ENCODE measurements around the gene MAP3K15. TPM values are rescaled to one million over a fixed set of nuclear protein-coding genes. Genes with fewer than 3 reads are reported as not detected.

Gene MAP3K15
- total RNA-seq, 6 donors from 2014 or later = 0.44 to 5.2 (median 1.4) TPM

DNA sequence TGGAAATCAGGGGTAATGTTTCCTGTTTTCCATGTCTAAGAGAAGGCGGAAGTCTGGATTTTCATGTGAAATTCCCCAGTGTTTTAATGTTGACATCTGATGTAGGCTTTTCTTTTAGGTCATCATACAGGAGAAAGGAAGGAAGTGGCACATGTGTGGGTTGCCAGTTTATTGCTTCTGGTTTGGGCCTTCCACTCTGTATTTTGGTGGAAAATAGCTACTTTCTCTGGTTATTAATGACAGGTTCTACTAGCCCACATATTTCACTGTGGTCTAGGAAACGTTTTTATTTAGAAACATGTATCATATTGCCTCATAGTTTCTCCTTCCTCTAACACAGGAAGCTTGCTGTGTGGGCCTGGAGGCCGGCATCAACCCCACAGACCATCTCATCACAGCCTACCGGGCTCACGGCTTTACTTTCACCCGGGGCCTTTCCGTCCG lies 164.3 kb downstream of the MAP3K15 start:
- no peak overlapping the region for H3K4me3 ChIP-seq
- H3K9me3 ChIP-seq = no peaks in the 10 kb centered on the region
- H3K27ac ChIP-seq = no peak overlapping the region
- no peak for ATAC-seq (ENCODE audit: low FRiP score in 2 of 2)
- no peak for DNase-seq
- 53 to 74% methylated on average over 7 to 8 of the region's 8 CpGs for WGBS, 2 donors
- no peaks in the 10 kb centered on the region for H3K4me1 ChIP-seq
- H3K36me3 ChIP-seq = peaks cover 0 to 57% (median 25%) of the 10 kb centered on the region in 4 donors
- H3K27me3 ChIP-seq = no peaks in the 10 kb centered on the region
- no peak for TF ChIP-seq POLR2AphosphoS5 (IDR thresholded peaks at IDR 0.05)
- no peak for TF ChIP-seq EP300 (IDR thresholded peaks at IDR 0.05)
- TF ChIP-seq CTCF (IDR thresholded peaks at IDR 0.05) = no peak
- TF ChIP-seq POLR2A (IDR thresholded peaks at IDR 0.05) = no peak

- WGBS, 2 donors = 77 to 80% methylated on average over 2 of the region's 2 CpGs
- no peak for TF ChIP-seq CTCF (IDR thresholded peaks at IDR 0.05)
- no peak for TF ChIP-seq POLR2AphosphoS5 (IDR thresholded peaks at IDR 0.05)
- TF ChIP-seq EP300 (IDR thresholded peaks at IDR 0.05) = no peak
- no peak for TF ChIP-seq POLR2A (IDR thresholded peaks at IDR 0.05)
These were observed 166.0 kb downstream of the MAP3K15 start for GRCh38 chrX:19349264-19349663.

DNA sequence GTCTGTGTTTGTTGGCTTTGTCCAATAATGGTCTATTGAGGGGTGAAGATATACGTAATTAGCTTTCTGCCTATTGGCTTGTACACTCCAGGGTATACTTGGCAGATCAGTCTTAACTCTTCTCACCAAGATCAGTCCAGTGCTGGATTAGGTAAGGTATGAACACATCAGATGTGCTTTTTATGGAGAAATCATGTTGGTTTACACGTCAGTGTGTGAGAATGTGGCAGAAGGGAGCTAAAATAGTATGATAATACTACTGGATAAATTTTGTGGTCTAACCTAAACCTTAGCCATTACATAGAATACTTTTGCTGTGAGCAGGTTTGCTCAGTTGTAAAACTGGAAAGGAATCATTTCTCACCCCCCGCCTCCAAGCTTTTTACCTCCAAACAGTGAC lies 167.4 kb downstream of the MAP3K15 start:
- TF ChIP-seq EP300 (IDR thresholded peaks at IDR 0.05) (no peak), POLR2A (IDR thresholded peaks at IDR 0.05) (no peak), POLR2AphosphoS5 (IDR thresholded peaks at IDR 0.05) (no peak), CTCF (IDR thresholded peaks at IDR 0.05) (no peak)
- H3K9me3 ChIP-seq = no peaks in the 10 kb centered on the region

More at GRCh38 chrX:19349264-19349663, 166.0 kb downstream of the MAP3K15 start:
- H3K9me3 ChIP-seq = no peaks in the 10 kb centered on the region
- peaks cover 0 to 40% (median 15%) of the 10 kb centered on the region in 4 donors for H3K36me3 ChIP-seq
- no peak for DNase-seq
- no peak overlapping the region for H3K27ac ChIP-seq
- no peak for ATAC-seq (ENCODE audit: low FRiP score in 2 of 2)
- H3K27me3 ChIP-seq = no peaks in the 10 kb centered on the region
- peaks cover 0 to 7% (median 6%) of the 10 kb centered on the region in 4 donors for H3K4me1 ChIP-seq
- H3K4me3 ChIP-seq = no peak overlapping the region

GRCh38 chrX:19344661-19345060 lies 170.6 kb downstream of the MAP3K15 start:
- no peaks in the 10 kb centered on the region for H3K27me3 ChIP-seq
- H3K36me3 ChIP-seq = no peaks in the 10 kb centered on the region
- no peak for ATAC-seq (ENCODE audit: low FRiP score in 2 of 2)
- no peak overlapping the region for H3K27ac ChIP-seq
- WGBS, 2 donors = 5 to 31% methylated on average over 10 of the region's 10 CpGs
- DNase-seq = no peak
- TF ChIP-seq CTCF (IDR thresholded peaks at IDR 0.05) (no peak), POLR2A (IDR thresholded peaks at IDR 0.05) (no peak), POLR2AphosphoS5 (IDR thresholded peaks at IDR 0.05) (no peak), EP300 (IDR thresholded peaks at IDR 0.05) (no peak)
- H3K9me3 ChIP-seq = no peaks in the 10 kb centered on the region
- peaks cover 0 to 11% (median 7%) of the 10 kb centered on the region in 4 donors for H3K4me1 ChIP-seq
- H3K4me3 ChIP-seq = peak overlapping the region in 3 of 4 donors; percentile 67 to 88 (median 72)

More for the DNA sequence above, 167.4 kb downstream of the MAP3K15 start:
- WGBS, 2 donors = 76 to 82% methylated on average over 3 of the region's 3 CpGs
- DNase-seq = no peak
- Histone ChIP-seq H3K36me3 (peaks cover 0 to 29% (median 11%) of the 10 kb centered on the region in 4 donors), H3K27me3 (no peaks in the 10 kb centered on the region), H3K4me1 (peaks cover 0 to 8% (median 7%) of the 10 kb centered on the region in 4 donors), H3K4me3 (no peak overlapping the region), H3K27ac (no peak overlapping the region)
- ATAC-seq (ENCODE audit: low FRiP score in 2 of 2) = no peak

All from upper lobe of left lung (tissue), 6 donors.